Endothelial cell of umbilical vein (primary cell): ENCODE data around the gene USP4. TPM values are rescaled to one million over a fixed set of nuclear protein-coding genes. Genes with fewer than 3 reads are reported as not detected.

Experiments used
- BruUV-seq: library from RNA; stranded (reverse); fragments of 400-500 nt; replicated peaks from 2 replicates; lab custom pipeline; 2021; lab: Mats Ljungman, UMichigan
- CTCF ChIA-PET: fragments of 300-600, 350-600 bp; sonication (Branson Sonifier 250); formaldehyde crosslinking; loops from one replicate; lab custom pipeline; 2021; ENCODE audit warnings: antibody characterized with exemption, inconsistent platforms; lab: Charles Lee
- POLR2A ChIA-PET: fragments of 300-600, 350-600 bp; sonication (Branson Sonifier 250); formaldehyde crosslinking; loops from one replicate; lab custom pipeline; 2021; ENCODE audit warnings: antibody characterized with exemption, inconsistent platforms; lab: Charles Lee
- DNase-seq: peaks from one replicate; pipeline ENCODE4 v3.0.0-alpha.2; 2011; ENCODE audit warnings: low read depth, low spot score
- FAIRE-seq: peaks from 2 replicates; lab custom pipeline; 2011; peaks lifted over from hg19 to GRCh38; lab: Jason Lieb, UNC
- H2AFZ ChIP-seq: 2 replicates; pipeline ENCODE4 v1.6.0; 2012; ENCODE audit warnings: low read depth, low read length, control low read depth, inconsistent platforms
- H3K27ac ChIP-seq: 2 replicates; pipeline ENCODE4 v1.5.1; 2011; ENCODE audit warnings: low read depth, mild to moderate bottlenecking, control low read depth, low read length, moderate library complexity; ENCODE audit not compliant: insufficient read depth
- H3K27me3 ChIP-seq, 2 experiments: 2 replicates each; pipeline versions ENCODE4 v1.6.0 to v1.6.1; 2011; ENCODE audit warnings: low read length in 2 of 2, mixed read lengths in 1 of 2; ENCODE audit not compliant: control insufficient read depth in 2 of 2, insufficient read depth in 2 of 2
- H3K36me3 ChIP-seq, 2 experiments: 2 replicates in 1 of 2; 3 replicates in 1 of 2; pipeline ENCODE4 v1.5.1; 2011; ENCODE audit warnings: low read length in 2 of 2, mild to moderate bottlenecking in 1 of 2, moderate library complexity in 1 of 2; ENCODE audit not compliant: control insufficient read depth in 2 of 2, insufficient read depth in 2 of 2; ENCODE audit errors: extremely low read depth in 1 of 2
- H3K4me1 ChIP-seq: 3 replicates; pipeline ENCODE4 v1.5.1; 2011; ENCODE audit warnings: mild to moderate bottlenecking, low read length; ENCODE audit not compliant: control insufficient read depth, insufficient read depth; ENCODE audit errors: extremely low read depth
- H3K4me2 ChIP-seq: 2 replicates; pipeline ENCODE4 v1.6.1; 2011; ENCODE audit warnings: low read length, control low read depth, mixed read lengths; ENCODE audit not compliant: insufficient read depth
- H3K4me3 ChIP-seq, 3 experiments: fragments of 200-600 bp in 1 of 3; sonication (generic), shearing (Covaris generic) in 1 of 3; replicated peaks in 1 of 3; 2 replicates each; pipeline ENCODE4 v1.5.1; 2011 to 2016; ENCODE audit warnings: control low read depth in 3 of 3, low read length in 3 of 3, mild to moderate bottlenecking in 2 of 3, inconsistent platforms in 1 of 3, low read depth in 1 of 3, moderate library complexity in 1 of 3; ENCODE audit not compliant: insufficient read depth in 1 of 3
- H3K79me2 ChIP-seq: 2 replicates; pipeline ENCODE4 v1.6.0; 2012; ENCODE audit warnings: low read length, inconsistent platforms; ENCODE audit not compliant: control insufficient read depth, insufficient read depth
- H3K9ac ChIP-seq: replicated peaks from 2 replicates; pipeline ENCODE3; 2011; ENCODE audit warnings: low read length, control low read depth; ENCODE audit not compliant: insufficient read depth; ENCODE audit errors: extremely low read depth
- H3K9me1 ChIP-seq: replicated peaks from 3 replicates; pipeline ENCODE4 v1.6.0; 2011; ENCODE audit warnings: mild to moderate bottlenecking, low read length; ENCODE audit not compliant: control insufficient read depth, insufficient read depth; ENCODE audit errors: extremely low read depth
- H3K9me3 ChIP-seq: replicated peaks from 2 replicates; pipeline ENCODE4 v1.5.1; 2012; ENCODE audit warnings: low read length, inconsistent platforms; ENCODE audit not compliant: control insufficient read depth, insufficient read depth
- H4K20me1 ChIP-seq: replicated peaks from 2 replicates; pipeline ENCODE3; 2011; ENCODE audit warnings: mild to moderate bottlenecking, low read length; ENCODE audit not compliant: control insufficient read depth, insufficient read depth; ENCODE audit errors: extremely low read depth
- CTCF ChIP-seq, 2 donors: IDR thresholded peaks; 1 replicate in 1 of 2; 2 replicates in 1 of 2; pipeline ENCODE4 v1.5.1; 2011; ENCODE audit warnings: low read length in 2 of 2, mild to moderate bottlenecking in 2 of 2, moderate library complexity in 2 of 2, control low read depth in 1 of 2, inconsistent platforms in 1 of 2, low read depth in 1 of 2; ENCODE audit not compliant: insufficient read depth in 1 of 2; ENCODE audit errors: extremely low read depth in 1 of 2
- EZH2 ChIP-seq: IDR thresholded peaks from 2 replicates; pipeline ENCODE4 v1.6.1; 2012; ENCODE audit warnings: borderline replicate concordance, low read depth, mild to moderate bottlenecking, moderate library complexity, low read length, inconsistent platforms; ENCODE audit not compliant: severe bottlenecking
- FOS ChIP-seq: IDR thresholded peaks from 2 replicates; pipeline ENCODE4 v1.6.1; 2011; ENCODE audit warnings: mild to moderate bottlenecking, low read length, moderate library complexity, borderline replicate concordance; ENCODE audit not compliant: insufficient read depth
- JUN ChIP-seq: IDR thresholded peaks from 2 replicates; pipeline ENCODE4 v1.6.1; 2011; ENCODE audit warnings: borderline replicate concordance, low read depth; ENCODE audit not compliant: insufficient read length, insufficient read depth
- MAX ChIP-seq: IDR thresholded peaks from 2 replicates; pipeline ENCODE4 v1.6.1; 2011; ENCODE audit not compliant: insufficient read depth, insufficient read length
- MYC ChIP-seq: IDR thresholded peaks from one replicate; pipeline ENCODE4 v1.6.1; 2011; ENCODE audit warnings: mild to moderate bottlenecking, low read depth, low read length
- POLR2A ChIP-seq: IDR thresholded peaks from 2 replicates; pipeline ENCODE4 v1.6.1; 2012; ENCODE audit warnings: low read depth, mild to moderate bottlenecking, control low read depth, low read length
- POLR2AphosphoS5 ChIP-seq: IDR thresholded peaks from 2 replicates; pipeline ENCODE4 v1.6.1; 2012; ENCODE audit warnings: low read depth, mild to moderate bottlenecking, control low read depth, low read length, moderate library complexity; ENCODE audit not compliant: insufficient read depth
- dilution Hi-C: fragments of 300-500 bp; cut with MboI; formaldehyde crosslinking; loops from one replicate; pipeline ENCODE4 v1.15.0; 2019; ENCODE audit warnings: low sequenced_read_pairs; ENCODE audit not compliant: extremely low pct_ligation_motif_present
- intact Hi-C: fragments of 100-400 bp; cut with micrococcal nuclease; formaldehyde crosslinking; loops from one replicate; pipeline ENCODE4 v1.10.0; 2022
- polyA plus RNA-seq, 4 experiments: library from polyadenylated mRNA; depleted of rRNA in 3 of 4; stranded (reverse) in 3 of 4; unstranded in 1 of 4; fragments of >200 nt; gene quantifications; 2 replicates each; pipeline versions ENCODE4 v1.2.1 to v1.2.3, GENCODE V29; 2011 to 2012; ENCODE audit warnings: missing spikeins in 1 of 4
- total RNA-seq: library from RNA; stranded (reverse); gene quantifications from 2 replicates; pipeline ENCODE4 v1.2.3, GENCODE V29; 2021

USP4 gene
- total and polyA plus RNA-seq, 2 donors (not counting 3 experiments of a cell fraction or from before 2014, with no cell fraction given) = 39.1 to 61.3 TPM

GRCh38 chr3:49370585-49371290, 30.9 kb upstream of the USP4 start:
- Histone ChIP-seq H3K9ac (no peak overlapping the region), H4K20me1 (peaks cover 8% of the 10 kb centered on the region), H3K4me2 (no peak overlapping the region), H3K79me2 (peaks cover 91% of the 10 kb centered on the region), H3K27ac (no peak overlapping the region), H3K4me3 (no peak overlapping the region), H3K9me1 (no peaks in the 10 kb centered on the region), H3K27me3 (no peaks in the 10 kb centered on the region), H3K4me1 (no peaks in the 10 kb centered on the region), H2AFZ (no peak overlapping the region), H3K9me3 (no peaks in the 10 kb centered on the region), H3K36me3 (peaks cover 31 to 40% of the 10 kb centered on the region in 2 experiments)
- intact Hi-C loops (no loop called here), dilution Hi-C loops (no loop called here)
- ChIA-PET POLR2A (no interaction called here), CTCF (interaction anchor here (1.6 to 2.0 kb wide), 3 partner anchors 12 to 31 kb away, joined by 4 to 8 read pairs (median 5); partner anchors contain the start of gene USP4)
- TF ChIP-seq EZH2 (no peak), JUN (no peak)
- DNase-seq = no peak
- no TSS peak for BruUV-seq
- FAIRE-seq = no peak

GRCh38 chr3:49362561-49362960, 22.7 kb upstream of the USP4 start:
- H3K27me3 ChIP-seq = no peaks in the 10 kb centered on the region
- DNase-seq (no peak), FAIRE-seq (no peak)
- intact Hi-C loops (no loop called here), dilution Hi-C loops (no loop called here)
- H2AFZ ChIP-seq = no peak overlapping the region
- H3K4me2 ChIP-seq = no peak overlapping the region
- no peak overlapping the region for H3K9ac ChIP-seq
- no peak for TF ChIP-seq POLR2AphosphoS5
- no peak for TF ChIP-seq CTCF (IDR thresholded peaks at IDR 0.05; ENCODE audit: extremely low read depth in 1 of 2, insufficient read depth in 1 of 2, low read depth in 1 of 2, low read length in 2 of 2)
- TF ChIP-seq MYC = no peak
- TF ChIP-seq MAX = no peak
- no peak for TF ChIP-seq FOS
- TF ChIP-seq JUN = no peak
- TF ChIP-seq EZH2 = no peak
- no peak for TF ChIP-seq POLR2A
- POLR2A ChIA-PET = no interaction called here
- no peaks in the 10 kb centered on the region for H4K20me1 ChIP-seq
- peaks cover 20% of the 10 kb centered on the region for H3K4me1 ChIP-seq
- H3K9me1 ChIP-seq = no peaks in the 10 kb centered on the region
- no TSS peak for BruUV-seq
- H3K79me2 ChIP-seq = peaks cover 34% of the 10 kb centered on the region
- H3K4me3 ChIP-seq = no peak overlapping the region
- H3K9me3 ChIP-seq = no peaks in the 10 kb centered on the region
- CTCF ChIA-PET = interaction anchor here (1.5 to 8.2 kb wide), 2 partner anchors 17 to 23 kb away, joined by 3 to 68 read pairs; partner anchors contain the start of gene USP4
- H3K27ac ChIP-seq = no peak overlapping the region
- peaks cover 14 to 28% of the 10 kb centered on the region in 2 experiments for H3K36me3 ChIP-seq
